Right atrium auricular region (tissue), 2 donors: ENCODE measurements around the gene SPDEF. TPM values are rescaled to one million over a fixed set of nuclear protein-coding genes. Genes with fewer than 3 reads are reported as not detected.

Experiments used
- DNase-seq: peaks from one replicate; pipeline ENCODE4 v3.0.0-alpha.2; 2019; ENCODE audit warnings: low spot score
- H3K27ac ChIP-seq, 2 donors: fragments of 200-600 bp; sonication (generic); 1 replicate in 1 of 2; 2 replicates in 1 of 2; pipeline ENCODE4 v1.5.1; 2016 to 2019
- H3K27me3 ChIP-seq, 2 donors: fragments of 200-600 bp; sonication (generic); one replicate each; pipeline versions ENCODE4 v1.5.1 to v1.6.0; 2017 to 2019
- H3K36me3 ChIP-seq: fragments of 200-600 bp; sonication (generic); one replicate; pipeline ENCODE4 v1.5.1; 2016
- H3K4me1 ChIP-seq, 2 donors: fragments of 200-600 bp; sonication (generic); one replicate each; pipeline versions ENCODE4 v1.5.1 to v1.6.0; 2017 to 2019
- H3K4me3 ChIP-seq, 2 donors: fragments of 200-600 bp; sonication (generic); 1 replicate in 1 of 2; 2 replicates in 1 of 2; pipeline ENCODE4 v1.5.1; 2017 to 2019; ENCODE audit warnings: mild to moderate bottlenecking in 1 of 2, moderate library complexity in 1 of 2
- H3K9me3 ChIP-seq, 2 donors: fragments of 200-600 bp; sonication (generic); one replicate each; pipeline ENCODE4 v1.5.1; 2019
- total RNA-seq, 2 donors: library from RNA; depleted of rRNA; stranded (reverse); fragments of >200 nt; gene quantifications; one replicate each; pipeline ENCODE4 v1.1.0, GENCODE V29; 2016
- TF ChIP-seq, protein P1 (sequence below), 2 donors: fragments of 200-600 bp; sonication (generic); IDR thresholded peaks; one replicate each; pipeline ENCODE4 v1.5.1; 2019; ENCODE audit warnings: antibody characterized with exemption in 2 of 2

Gene SPDEF
- total RNA-seq, 2 donors from 2014 or later: 0.22 to 0.31 TPM

DNA sequence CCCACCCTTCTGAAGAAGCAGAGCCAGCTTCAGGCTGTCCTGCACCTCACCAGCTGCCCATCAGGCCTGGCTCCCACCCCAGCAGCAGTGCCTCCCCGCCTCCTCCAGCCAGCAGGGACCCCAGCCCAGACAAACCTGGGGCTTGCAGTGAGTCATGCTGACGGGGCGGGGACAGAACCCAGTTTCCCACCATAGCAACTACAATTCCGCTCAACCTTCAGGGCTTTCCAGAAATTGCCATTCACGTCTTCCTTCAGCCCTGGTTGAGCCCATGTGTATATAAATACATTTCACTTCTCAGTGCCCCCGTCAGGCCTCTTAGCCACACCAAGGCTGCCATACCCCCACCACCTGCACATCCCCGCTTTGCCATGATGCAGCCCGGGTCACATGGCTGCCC is 4.4 kb downstream of the SPDEF start:
- TF ChIP-seq, protein P1, sequence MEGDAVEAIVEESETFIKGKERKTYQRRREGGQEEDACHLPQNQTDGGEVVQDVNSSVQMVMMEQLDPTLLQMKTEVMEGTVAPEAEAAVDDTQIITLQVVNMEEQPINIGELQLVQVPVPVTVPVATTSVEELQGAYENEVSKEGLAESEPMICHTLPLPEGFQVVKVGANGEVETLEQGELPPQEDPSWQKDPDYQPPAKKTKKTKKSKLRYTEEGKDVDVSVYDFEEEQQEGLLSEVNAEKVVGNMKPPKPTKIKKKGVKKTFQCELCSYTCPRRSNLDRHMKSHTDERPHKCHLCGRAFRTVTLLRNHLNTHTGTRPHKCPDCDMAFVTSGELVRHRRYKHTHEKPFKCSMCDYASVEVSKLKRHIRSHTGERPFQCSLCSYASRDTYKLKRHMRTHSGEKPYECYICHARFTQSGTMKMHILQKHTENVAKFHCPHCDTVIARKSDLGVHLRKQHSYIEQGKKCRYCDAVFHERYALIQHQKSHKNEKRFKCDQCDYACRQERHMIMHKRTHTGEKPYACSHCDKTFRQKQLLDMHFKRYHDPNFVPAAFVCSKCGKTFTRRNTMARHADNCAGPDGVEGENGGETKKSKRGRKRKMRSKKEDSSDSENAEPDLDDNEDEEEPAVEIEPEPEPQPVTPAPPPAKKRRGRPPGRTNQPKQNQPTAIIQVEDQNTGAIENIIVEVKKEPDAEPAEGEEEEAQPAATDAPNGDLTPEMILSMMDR (IDR thresholded peaks at IDR 0.05): no peak

DNA sequence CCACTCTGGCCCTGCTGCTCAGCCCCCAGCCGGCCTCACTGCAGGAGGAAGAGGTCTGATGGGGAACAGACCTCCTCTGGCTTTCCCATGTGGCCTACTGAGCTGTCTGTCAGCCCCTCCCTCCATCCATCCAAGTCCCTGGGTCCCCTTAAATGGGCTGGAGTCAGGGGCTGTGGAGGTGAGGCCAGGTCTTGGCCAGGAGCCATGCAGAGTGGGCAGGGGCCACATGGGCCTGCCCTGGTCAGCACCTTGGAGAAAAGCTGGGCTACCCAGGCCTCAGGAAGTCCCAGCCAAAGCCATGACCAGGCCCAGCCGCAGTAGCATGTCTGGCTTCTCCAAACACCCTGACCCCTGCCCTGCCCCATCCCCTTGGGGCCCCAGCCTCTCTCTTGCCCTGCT is 6.3 kb downstream of the SPDEF start:
- TF ChIP-seq, protein P1 (IDR thresholded peaks at IDR 0.05): no peak
- no peaks in the 10 kb centered on the region for H3K27me3 ChIP-seq
- no peak for DNase-seq
- no peaks in the 10 kb centered on the region for H3K9me3 ChIP-seq
- H3K27ac ChIP-seq: no peak overlapping the region
- no peak overlapping the region for H3K4me3 ChIP-seq
- peaks cover 0 to 14% of the 10 kb centered on the region in 2 donors for H3K4me1 ChIP-seq
- no peaks in the 10 kb centered on the region for H3K36me3 ChIP-seq

More for the DNA sequence above, 4.4 kb downstream of the SPDEF start:
- no peak for DNase-seq
- Histone ChIP-seq H3K27ac (no peak overlapping the region), H3K4me1 (peaks cover 0 to 6% of the 10 kb centered on the region in 2 donors), H3K9me3 (no peaks in the 10 kb centered on the region), H3K4me3 (no peak overlapping the region), H3K27me3 (no peaks in the 10 kb centered on the region), H3K36me3 (no peaks in the 10 kb centered on the region)

DNA sequence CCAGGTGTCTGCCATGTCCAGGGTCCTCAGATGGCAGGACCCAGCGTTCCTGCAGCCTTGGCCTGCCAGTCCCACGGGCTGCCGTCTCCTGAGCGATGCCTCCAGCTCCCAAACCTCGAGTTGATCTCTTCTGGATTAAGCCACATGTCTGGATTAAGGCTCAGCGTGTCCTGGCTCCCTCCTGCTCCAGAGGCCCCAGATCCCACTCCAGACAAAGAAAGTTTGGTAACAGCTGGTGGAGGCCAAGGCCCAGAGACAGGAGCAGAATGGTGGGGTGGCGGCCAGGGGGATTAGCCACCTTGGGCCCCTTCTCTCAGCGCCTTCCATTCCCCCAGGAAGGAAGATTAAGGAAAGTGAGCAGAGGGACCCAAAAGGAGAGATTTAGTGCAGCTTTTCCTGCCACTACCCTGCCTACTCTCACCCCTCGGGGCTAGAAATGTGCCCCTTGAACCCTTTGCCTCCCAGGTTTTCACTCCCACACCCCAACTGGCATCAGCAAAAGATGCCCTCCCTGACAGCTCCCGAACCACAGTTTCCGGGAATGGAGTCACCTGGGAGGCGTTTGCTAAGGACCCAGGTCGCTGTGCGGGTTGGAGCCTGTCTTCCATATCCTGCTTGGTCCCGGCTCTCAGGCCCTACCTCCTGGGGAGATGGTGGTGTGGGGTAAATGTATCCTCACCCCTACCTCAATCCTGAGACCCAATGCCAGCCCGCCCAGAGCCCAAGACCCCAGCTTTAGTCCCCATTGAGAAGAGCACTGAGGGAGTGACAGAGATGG is 6.9 kb downstream of the SPDEF start:
- Histone ChIP-seq H3K27me3 (no peaks in the 10 kb centered on the region), H3K4me1 (peaks cover 0 to 14% of the 10 kb centered on the region in 2 donors), H3K9me3 (no peaks in the 10 kb centered on the region), H3K27ac (no peak overlapping the region), H3K4me3 (no peak overlapping the region), H3K36me3 (no peaks in the 10 kb centered on the region)
- TF ChIP-seq, protein P1 (IDR thresholded peaks at IDR 0.05): no peak
- DNase-seq: no peak

DNA sequence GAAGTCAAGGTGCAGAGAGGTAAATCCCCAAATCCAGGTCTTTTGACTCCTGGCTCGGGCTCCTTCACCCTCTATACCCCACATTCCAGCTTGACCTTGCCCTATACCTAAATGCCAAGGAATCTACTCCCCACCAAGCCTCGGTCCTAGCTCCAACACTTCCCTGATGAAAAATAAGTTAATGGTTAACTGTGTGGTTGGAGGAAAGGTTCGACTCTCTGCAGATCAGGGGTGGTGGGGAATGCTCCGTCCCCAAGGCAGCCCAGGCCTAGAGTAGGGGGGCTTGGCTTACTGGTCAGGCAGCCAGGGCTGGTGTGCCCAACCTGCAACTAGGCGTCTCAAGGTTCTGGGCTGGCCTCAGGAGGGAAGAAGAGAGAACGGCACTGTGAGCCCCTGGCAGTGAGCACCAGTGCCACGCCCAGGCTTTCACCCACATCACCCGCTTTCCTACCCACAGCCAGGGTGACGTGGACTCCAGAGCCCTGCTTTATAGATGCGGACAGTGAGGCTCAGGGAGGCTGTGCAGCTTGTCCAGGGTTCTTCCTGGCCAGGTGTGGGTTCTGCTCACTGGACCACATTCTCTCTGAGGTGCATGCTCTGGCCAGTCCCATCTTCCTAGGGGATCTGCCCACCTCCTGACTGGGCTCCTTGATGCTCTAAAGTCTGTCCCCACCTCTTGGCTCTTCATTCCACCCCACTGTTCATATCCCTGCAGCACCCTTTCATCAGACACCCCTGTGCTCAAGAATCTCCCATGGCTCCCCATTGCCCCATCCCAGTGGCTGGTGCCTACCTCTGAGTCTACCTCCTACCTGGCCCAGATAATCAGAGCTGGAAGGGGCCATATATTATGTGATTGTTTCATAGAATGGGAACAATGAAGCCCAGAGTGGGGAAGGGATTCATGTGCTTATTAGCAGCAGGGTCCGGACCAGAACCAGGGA is 8.2 kb downstream of the SPDEF start:
- TF ChIP-seq, protein P1 (IDR thresholded peaks at IDR 0.05): no peak
- Histone ChIP-seq H3K4me1 (peaks cover 0 to 14% of the 10 kb centered on the region in 2 donors), H3K9me3 (no peaks in the 10 kb centered on the region), H3K27ac (no peak overlapping the region), H3K27me3 (no peaks in the 10 kb centered on the region), H3K36me3 (no peaks in the 10 kb centered on the region), H3K4me3 (no peak overlapping the region)
- DNase-seq: no peak

DNA sequence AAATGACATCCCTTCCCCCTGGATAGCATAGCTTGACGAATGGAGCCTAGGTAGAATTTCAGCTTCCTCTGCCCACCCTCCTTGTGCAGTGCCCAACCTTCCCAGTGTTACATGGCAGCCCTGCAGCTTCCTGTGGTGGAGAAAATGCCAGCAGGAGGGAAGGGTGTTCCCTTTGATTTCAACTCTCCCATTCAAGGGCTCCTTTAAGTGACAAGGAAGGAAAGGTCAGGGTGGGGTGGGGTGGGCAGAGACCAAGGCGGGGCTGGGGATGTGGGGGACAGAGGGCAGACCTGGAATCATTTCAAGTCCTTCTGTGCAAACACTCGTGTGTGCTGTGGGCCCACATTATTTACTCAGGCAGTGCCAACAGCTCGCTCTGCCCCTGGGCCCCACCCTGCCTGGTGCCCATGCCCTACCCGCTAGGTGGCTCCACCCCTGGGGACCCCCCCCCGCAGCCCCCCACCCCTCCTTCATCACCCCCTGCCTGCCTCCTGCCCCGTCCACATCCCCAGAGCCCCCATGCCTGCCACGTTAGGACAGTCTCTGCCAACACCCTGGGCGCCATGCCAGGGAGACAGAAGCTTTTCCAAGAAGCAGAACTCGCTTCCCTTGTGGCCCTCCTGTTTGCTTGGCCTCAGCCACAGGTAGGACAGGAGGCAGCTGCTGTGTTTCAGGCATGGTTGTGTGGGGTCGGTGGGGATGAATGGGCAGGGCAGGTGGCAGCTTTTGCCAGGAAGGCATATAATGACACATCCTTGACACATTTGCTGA is 9.4 kb downstream of the SPDEF start:
- no peaks in the 10 kb centered on the region for H3K36me3 ChIP-seq
- H3K4me3 ChIP-seq: no peak overlapping the region
- H3K27me3 ChIP-seq: no peaks in the 10 kb centered on the region
- peak overlapping the region in 1 of 2 donors; percentile 29 for H3K27ac ChIP-seq
- TF ChIP-seq, protein P1 (IDR thresholded peaks at IDR 0.05): peak in 1 of 2 donors; percentile 27
- peak; percentile 63 for DNase-seq
- H3K4me1 ChIP-seq: peaks cover 0 to 14% of the 10 kb centered on the region in 2 donors
- H3K9me3 ChIP-seq: no peaks in the 10 kb centered on the region
